SH-SY5Y (cell line): ENCODE results near the gene PPP2CA.

Experiments
- GATA2 ChIP-seq: IDR thresholded peaks from 2 replicates; pipeline ENCODE4 v1.6.1; 2011; ENCODE audit warnings: mild to moderate bottlenecking, low read depth, low read length
- GATA3 ChIP-seq: IDR thresholded peaks from 2 replicates; pipeline ENCODE4 v1.6.1; 2011; ENCODE audit warnings: low read depth, mild to moderate bottlenecking, low read length, moderate library complexity

GRCh38 chr5:134267366-134268018 lies 41.6 kb upstream of the PPP2CA start:
- no peak for TF ChIP-seq GATA3
- TF ChIP-seq GATA2 = no peak
